ENCODE data around the gene MRPL49.

GRCh38 chr11:65117206-65118096, 4.7 kb upstream of the MRPL49 start, which contains the start of gene ZNHIT2:
- no peak; the same call in none of the 2 replicates for TF ChIP-seq HOXA7 (CRISPR knock-in tag; IDR thresholded peaks at IDR 0.05)
- TF ChIP-seq CTCF (IDR thresholded peaks at IDR 0.05), result peak; percentile 88
- no peak for TF ChIP-seq FOSB (CRISPR knock-in tag; IDR thresholded peaks at IDR 0.05)
- TF ChIP-seq JUN (IDR thresholded peaks at IDR 0.05), result peak; percentile 81 to 93
- TF ChIP-seq, protein P1, sequence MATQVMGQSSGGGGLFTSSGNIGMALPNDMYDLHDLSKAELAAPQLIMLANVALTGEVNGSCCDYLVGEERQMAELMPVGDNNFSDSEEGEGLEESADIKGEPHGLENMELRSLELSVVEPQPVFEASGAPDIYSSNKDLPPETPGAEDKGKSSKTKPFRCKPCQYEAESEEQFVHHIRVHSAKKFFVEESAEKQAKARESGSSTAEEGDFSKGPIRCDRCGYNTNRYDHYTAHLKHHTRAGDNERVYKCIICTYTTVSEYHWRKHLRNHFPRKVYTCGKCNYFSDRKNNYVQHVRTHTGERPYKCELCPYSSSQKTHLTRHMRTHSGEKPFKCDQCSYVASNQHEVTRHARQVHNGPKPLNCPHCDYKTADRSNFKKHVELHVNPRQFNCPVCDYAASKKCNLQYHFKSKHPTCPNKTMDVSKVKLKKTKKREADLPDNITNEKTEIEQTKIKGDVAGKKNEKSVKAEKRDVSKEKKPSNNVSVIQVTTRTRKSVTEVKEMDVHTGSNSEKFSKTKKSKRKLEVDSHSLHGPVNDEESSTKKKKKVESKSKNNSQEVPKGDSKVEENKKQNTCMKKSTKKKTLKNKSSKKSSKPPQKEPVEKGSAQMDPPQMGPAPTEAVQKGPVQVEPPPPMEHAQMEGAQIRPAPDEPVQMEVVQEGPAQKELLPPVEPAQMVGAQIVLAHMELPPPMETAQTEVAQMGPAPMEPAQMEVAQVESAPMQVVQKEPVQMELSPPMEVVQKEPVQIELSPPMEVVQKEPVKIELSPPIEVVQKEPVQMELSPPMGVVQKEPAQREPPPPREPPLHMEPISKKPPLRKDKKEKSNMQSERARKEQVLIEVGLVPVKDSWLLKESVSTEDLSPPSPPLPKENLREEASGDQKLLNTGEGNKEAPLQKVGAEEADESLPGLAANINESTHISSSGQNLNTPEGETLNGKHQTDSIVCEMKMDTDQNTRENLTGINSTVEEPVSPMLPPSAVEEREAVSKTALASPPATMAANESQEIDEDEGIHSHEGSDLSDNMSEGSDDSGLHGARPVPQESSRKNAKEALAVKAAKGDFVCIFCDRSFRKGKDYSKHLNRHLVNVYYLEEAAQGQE (IDR thresholded peaks at IDR 0.05), result no peak; the same call in 1 of the 2 replicates
- TF ChIP-seq POLR2A (IDR thresholded peaks at IDR 0.05; ENCODE audit: low read length), result peak; percentile 82
- TF ChIP-seq CHD4 (IDR thresholded peaks at IDR 0.05; ENCODE audit: borderline replicate concordance), result no peak
- TF ChIP-seq ZFP36 (IDR thresholded peaks at IDR 0.05; ENCODE audit: borderline replicate concordance, partially characterized antibody), result no peak
- no peak for TF ChIP-seq NFE2L2 (conservative IDR thresholded peaks at IDR 0.05; ENCODE audit: low read length)
- TF ChIP-seq, protein P2, sequence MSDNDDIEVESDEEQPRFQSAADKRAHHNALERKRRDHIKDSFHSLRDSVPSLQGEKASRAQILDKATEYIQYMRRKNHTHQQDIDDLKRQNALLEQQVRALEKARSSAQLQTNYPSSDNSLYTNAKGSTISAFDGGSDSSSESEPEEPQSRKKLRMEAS (IDR thresholded peaks at IDR 0.05), result peak; percentile 89
- no peak for TF ChIP-seq NPAS2 (CRISPR knock-in tag; IDR thresholded peaks at IDR 0.05; ENCODE audit: borderline replicate concordance)
